Heart left ventricle (tissue), 13 donors: Measurements from ENCODE around the gene ZBTB4.

Experiments
- POLR2A ChIP-seq, 2 donors: fragments of 450-650 bp; IDR thresholded peaks; one replicate each; pipeline ENCODE4 v1.6.1; 2017; ENCODE audit warnings: antibody characterized with exemption in 2 of 2, mild to moderate bottlenecking in 2 of 2, moderate library complexity in 2 of 2
- TF ChIP-seq, protein P1 (sequence below), 12 donors: fragments of 200-600 bp; sonication (generic) in 4 of 12; IDR thresholded peaks; one replicate each; pipeline versions ENCODE4 v1.5.0 to v1.8.0; 2018 to 2022; ENCODE audit warnings: antibody characterized with exemption in 12 of 12, mild to moderate bottlenecking in 5 of 12
- donor health status: ischemic (EF 13 %, LVEDD 7.1; RV severe dilation, severe dysfunction).
- donor health status: DM: no; HTN: yes; CAD: no.
- donor health status: DM: no; HTN: no; CAD: no.
- donor health status: ischemic (EF 25% LVEDD 6.9; RV normal size, moderate dysfunction).
- donor health status: ischemic (EF 25% LVEDD 5.7; RV mildly dilated, moderate dysfunction).
- donor health status: ischemic (EF 35%, LVEDD 5.7; RV mildly dilated, moderate dysfunction).
- donor health status: nonischemic (EF 11% LVEDD 7.7; RV severe dilation, severe dysfunction).
- donor health status: DM: yes; HTN: yes; CAD: no.
- donor health status: PGD.
- donor health status: ischemic (EF 29% LVEDD 5.4; RV normal size, mild dysfunction).
- donor health status: nonischemic (EF 23%, LVEDD 6.1; RV moderate dilation, normal function).

DNA sequence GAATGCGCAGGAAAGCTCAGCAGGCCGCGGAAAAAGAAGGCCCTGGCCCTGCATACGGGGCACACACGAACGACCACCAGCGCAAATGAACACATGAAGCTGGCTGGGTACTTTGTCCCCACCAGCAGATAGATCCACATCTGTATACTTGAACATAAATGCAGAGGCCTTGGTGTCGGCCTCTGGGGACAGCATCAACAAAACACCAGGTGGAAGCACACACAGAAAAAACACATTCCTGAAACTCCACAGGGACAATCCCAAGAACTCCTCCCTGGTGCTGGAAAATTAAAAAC, 606 bp upstream of the ZBTB4 start:
- TF ChIP-seq, protein P1, sequence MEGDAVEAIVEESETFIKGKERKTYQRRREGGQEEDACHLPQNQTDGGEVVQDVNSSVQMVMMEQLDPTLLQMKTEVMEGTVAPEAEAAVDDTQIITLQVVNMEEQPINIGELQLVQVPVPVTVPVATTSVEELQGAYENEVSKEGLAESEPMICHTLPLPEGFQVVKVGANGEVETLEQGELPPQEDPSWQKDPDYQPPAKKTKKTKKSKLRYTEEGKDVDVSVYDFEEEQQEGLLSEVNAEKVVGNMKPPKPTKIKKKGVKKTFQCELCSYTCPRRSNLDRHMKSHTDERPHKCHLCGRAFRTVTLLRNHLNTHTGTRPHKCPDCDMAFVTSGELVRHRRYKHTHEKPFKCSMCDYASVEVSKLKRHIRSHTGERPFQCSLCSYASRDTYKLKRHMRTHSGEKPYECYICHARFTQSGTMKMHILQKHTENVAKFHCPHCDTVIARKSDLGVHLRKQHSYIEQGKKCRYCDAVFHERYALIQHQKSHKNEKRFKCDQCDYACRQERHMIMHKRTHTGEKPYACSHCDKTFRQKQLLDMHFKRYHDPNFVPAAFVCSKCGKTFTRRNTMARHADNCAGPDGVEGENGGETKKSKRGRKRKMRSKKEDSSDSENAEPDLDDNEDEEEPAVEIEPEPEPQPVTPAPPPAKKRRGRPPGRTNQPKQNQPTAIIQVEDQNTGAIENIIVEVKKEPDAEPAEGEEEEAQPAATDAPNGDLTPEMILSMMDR (IDR thresholded peaks at IDR 0.05) = no peak
- no peak for TF ChIP-seq POLR2A (IDR thresholded peaks at IDR 0.05)
